ENCODE data around the gene CCT7.

Gene CCT7

GRCh38 chr2:73258913-73259215 is 24.8 kb downstream of the CCT7 start:
- H3K9me2 ChIP-seq (replicated peaks; ENCODE audit: control insufficient read depth, low read length) = no peaks in the 10 kb centered on the region
- TF ChIP-seq EZH2phosphoT487 (IDR thresholded peaks at IDR 0.05; ENCODE audit: borderline replicate concordance, low read length) (no peak), CTCF (IDR thresholded peaks at IDR 0.05; ENCODE audit: low read depth, low read length, poor library complexity, severe bottlenecking) (no peak)
- H3K36me3 ChIP-seq (ENCODE audit: control insufficient read depth, low read length) = peaks cover 83% of the 10 kb centered on the region
- H3K27ac ChIP-seq (ENCODE audit: low read depth, low read length) = no peak overlapping the region
- no peaks in the 10 kb centered on the region for H3K27me3 ChIP-seq (ENCODE audit: control insufficient read depth, low read length)
- H3K4me1 ChIP-seq (ENCODE audit: control insufficient read depth, low read length) = peaks cover 14% of the 10 kb centered on the region
- no peak overlapping the region for H3K4me3 ChIP-seq (ENCODE audit: low read length)
- no peaks in the 10 kb centered on the region for H3K9me3 ChIP-seq (ENCODE audit: control insufficient read depth, insufficient read depth, low read length)
- no peaks in the 10 kb centered on the region for H3K79me2 ChIP-seq (ENCODE audit: control insufficient read depth, low read length)
- no peaks in the 10 kb centered on the region for H4K20me1 ChIP-seq (ENCODE audit: control insufficient read depth, insufficient read depth, low read depth, low read length)
- no peak overlapping the region for H3K4me2 ChIP-seq (ENCODE audit: low read length)
- peaks cover 9% of the 10 kb centered on the region for H3F3A ChIP-seq (ENCODE audit: control insufficient read depth, insufficient read depth)

- Histone ChIP-seq H3K27me3 (ENCODE audit: control insufficient read depth, low read length) (no peaks in the 10 kb centered on the region), H3K4me1 (ENCODE audit: control insufficient read depth, low read length) (peaks cover 14% of the 10 kb centered on the region), H3K9me2 (replicated peaks; ENCODE audit: control insufficient read depth, low read length) (no peaks in the 10 kb centered on the region), H3F3A (ENCODE audit: control insufficient read depth, insufficient read depth) (peaks cover 5% of the 10 kb centered on the region), H3K4me2 (ENCODE audit: low read length) (no peak overlapping the region), H3K4me3 (ENCODE audit: low read length) (no peak overlapping the region), H4K20me1 (ENCODE audit: control insufficient read depth, insufficient read depth, low read depth, low read length) (no peaks in the 10 kb centered on the region), H3K79me2 (ENCODE audit: control insufficient read depth, low read length) (no peaks in the 10 kb centered on the region), H3K27ac (ENCODE audit: low read depth, low read length) (no peak overlapping the region), H3K9me3 (ENCODE audit: control insufficient read depth, insufficient read depth, low read length) (no peaks in the 10 kb centered on the region), H3K36me3 (ENCODE audit: control insufficient read depth, low read length) (peaks cover 81% of the 10 kb centered on the region)
- no peak for TF ChIP-seq EZH2phosphoT487 (IDR thresholded peaks at IDR 0.05; ENCODE audit: borderline replicate concordance, low read length)
- TF ChIP-seq CTCF (IDR thresholded peaks at IDR 0.05; ENCODE audit: low read depth, low read length, poor library complexity, severe bottlenecking) = no peak
These were observed 25.2 kb downstream of the CCT7 start for GRCh38 chr2:73259276-73259675.

GRCh38 chr2:73259704-73260337 is 25.7 kb downstream of the CCT7 start:
- H3K27me3 ChIP-seq (ENCODE audit: control insufficient read depth, low read length) = no peaks in the 10 kb centered on the region
- no peak overlapping the region for H3K4me2 ChIP-seq (ENCODE audit: low read length)
- no peaks in the 10 kb centered on the region for H4K20me1 ChIP-seq (ENCODE audit: control insufficient read depth, insufficient read depth, low read depth, low read length)
- no peak overlapping the region for H3K4me3 ChIP-seq (ENCODE audit: low read length)
- H3K79me2 ChIP-seq (ENCODE audit: control insufficient read depth, low read length) = no peaks in the 10 kb centered on the region
- H3K4me1 ChIP-seq (ENCODE audit: control insufficient read depth, low read length) = peaks cover 14% of the 10 kb centered on the region
- no peaks in the 10 kb centered on the region for H3K9me2 ChIP-seq (replicated peaks; ENCODE audit: control insufficient read depth, low read length)
- H3F3A ChIP-seq (ENCODE audit: control insufficient read depth, insufficient read depth) = no peaks in the 10 kb centered on the region; the same call in none of the 2 replicates
- H3K27ac ChIP-seq (ENCODE audit: low read depth, low read length) = no peak overlapping the region
- no peaks in the 10 kb centered on the region for H3K9me3 ChIP-seq (ENCODE audit: control insufficient read depth, insufficient read depth, low read length)
- TF ChIP-seq CTCF (IDR thresholded peaks at IDR 0.05; ENCODE audit: low read depth, low read length, poor library complexity, severe bottlenecking) = no peak
- TF ChIP-seq EZH2phosphoT487 (IDR thresholded peaks at IDR 0.05; ENCODE audit: borderline replicate concordance, low read length) = no peak
- H3K36me3 ChIP-seq (ENCODE audit: control insufficient read depth, low read length) = peaks cover 81% of the 10 kb centered on the region

Measured in DOHH2 (cell line).